ENCODE measurements around the gene DEFB129.
"Not testable (repeated sequence)": the region's sequence is repeated elsewhere in the genome, so short reads cannot be mapped to it uniquely, and the experiment has no call there.

Gene DEFB129

GRCh38 chr20:251354-251753 is 24.3 kb downstream of the DEFB129 start:
- TF ChIP-seq, protein P1, sequence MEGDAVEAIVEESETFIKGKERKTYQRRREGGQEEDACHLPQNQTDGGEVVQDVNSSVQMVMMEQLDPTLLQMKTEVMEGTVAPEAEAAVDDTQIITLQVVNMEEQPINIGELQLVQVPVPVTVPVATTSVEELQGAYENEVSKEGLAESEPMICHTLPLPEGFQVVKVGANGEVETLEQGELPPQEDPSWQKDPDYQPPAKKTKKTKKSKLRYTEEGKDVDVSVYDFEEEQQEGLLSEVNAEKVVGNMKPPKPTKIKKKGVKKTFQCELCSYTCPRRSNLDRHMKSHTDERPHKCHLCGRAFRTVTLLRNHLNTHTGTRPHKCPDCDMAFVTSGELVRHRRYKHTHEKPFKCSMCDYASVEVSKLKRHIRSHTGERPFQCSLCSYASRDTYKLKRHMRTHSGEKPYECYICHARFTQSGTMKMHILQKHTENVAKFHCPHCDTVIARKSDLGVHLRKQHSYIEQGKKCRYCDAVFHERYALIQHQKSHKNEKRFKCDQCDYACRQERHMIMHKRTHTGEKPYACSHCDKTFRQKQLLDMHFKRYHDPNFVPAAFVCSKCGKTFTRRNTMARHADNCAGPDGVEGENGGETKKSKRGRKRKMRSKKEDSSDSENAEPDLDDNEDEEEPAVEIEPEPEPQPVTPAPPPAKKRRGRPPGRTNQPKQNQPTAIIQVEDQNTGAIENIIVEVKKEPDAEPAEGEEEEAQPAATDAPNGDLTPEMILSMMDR (IDR thresholded peaks at IDR 0.05; ENCODE audit: control insufficient read depth, extremely low read depth, insufficient read depth) = no peak
- H3K4me3 ChIP-seq (ENCODE audit: low read depth, low read length) = no peak overlapping the region
- no peak for DNase-seq (ENCODE audit: low read depth)

- TF ChIP-seq, protein P1 (IDR thresholded peaks at IDR 0.05; ENCODE audit: control insufficient read depth, extremely low read depth, insufficient read depth) = no peak
- H3K4me3 ChIP-seq (ENCODE audit: low read depth, low read length) = no peak overlapping the region
- DNase-seq (ENCODE audit: low read depth) = no peak
These were observed 25.7 kb downstream of the DEFB129 start for GRCh38 chr20:252801-253200.

DNA sequence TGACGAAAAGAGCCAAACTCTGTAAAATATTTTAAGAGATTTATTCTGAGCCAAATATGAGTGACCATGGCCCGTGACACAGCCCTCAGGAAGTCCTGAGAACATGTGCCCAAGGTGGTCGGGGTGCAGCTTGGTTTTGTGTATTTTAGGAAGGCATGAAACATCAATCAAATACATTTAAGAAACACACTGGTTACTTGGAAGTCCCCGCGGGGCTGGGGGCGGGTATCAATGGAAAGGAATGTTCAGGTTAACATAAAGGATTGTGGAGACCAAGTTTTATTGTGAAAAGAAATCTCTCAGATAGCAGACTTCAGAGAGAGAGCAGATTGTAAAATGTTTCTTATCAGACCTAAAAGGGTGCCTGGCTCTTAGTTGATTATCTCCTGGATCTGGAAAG is 26.4 kb downstream of the DEFB129 start:
- H3K4me3 ChIP-seq (ENCODE audit: low read depth, low read length); DNase-seq (ENCODE audit: low read depth): not testable (repeated sequence)

GRCh38 chr20:257419-257818 is 30.4 kb downstream of the DEFB129 start, which contains the start of gene DEFB132:
Gene DEFB132, plus strand, starts transcription at chr20:257724. Its CDS starts 55 bp downstream, at chr20:257779.
- TF ChIP-seq, protein P1 (IDR thresholded peaks at IDR 0.05; ENCODE audit: control insufficient read depth, extremely low read depth, insufficient read depth) = no peak
- 0 out of 2 replicates have a peak within 1 kb of the TSS, but pooled peaks have one; percentile 1 for H3K4me3 ChIP-seq (ENCODE audit: low read depth, low read length)
- peak; percentile 97 for DNase-seq (ENCODE audit: low read depth)

DNA sequence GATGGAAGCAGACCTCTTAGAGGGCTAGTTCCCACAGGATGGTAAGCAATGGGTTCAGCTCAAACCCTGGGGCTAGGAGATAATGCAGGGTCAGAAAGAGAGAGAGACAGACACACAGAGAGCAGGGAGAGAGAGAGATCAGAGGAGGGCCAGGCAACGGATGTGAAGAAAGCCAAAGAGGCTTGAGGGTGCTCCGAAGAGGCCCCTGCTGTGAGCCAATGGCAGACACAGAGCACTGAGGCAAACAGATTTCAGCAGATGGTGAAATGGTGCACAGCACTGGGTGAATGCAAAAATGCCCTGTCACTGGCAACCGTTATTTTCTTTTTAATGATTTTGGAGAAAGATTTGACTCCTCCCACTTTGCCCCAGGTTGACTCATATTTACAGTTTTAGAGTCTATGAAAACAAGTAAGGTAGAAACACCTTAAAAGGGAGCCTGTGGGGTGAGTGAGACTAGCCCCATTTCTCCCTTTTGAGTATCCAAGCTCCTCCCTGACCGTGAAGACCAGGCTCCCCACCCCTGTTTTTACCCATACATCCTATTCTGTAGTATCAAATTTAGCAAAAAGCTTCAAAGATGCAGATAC is 31.3 kb downstream of the DEFB129 start:
- TF ChIP-seq, protein P1 (IDR thresholded peaks at IDR 0.05; ENCODE audit: control insufficient read depth, extremely low read depth, insufficient read depth) = no peak
- DNase-seq (ENCODE audit: low read depth) = no peak
- no peak overlapping the region for H3K4me3 ChIP-seq (ENCODE audit: low read depth, low read length)

DNA sequence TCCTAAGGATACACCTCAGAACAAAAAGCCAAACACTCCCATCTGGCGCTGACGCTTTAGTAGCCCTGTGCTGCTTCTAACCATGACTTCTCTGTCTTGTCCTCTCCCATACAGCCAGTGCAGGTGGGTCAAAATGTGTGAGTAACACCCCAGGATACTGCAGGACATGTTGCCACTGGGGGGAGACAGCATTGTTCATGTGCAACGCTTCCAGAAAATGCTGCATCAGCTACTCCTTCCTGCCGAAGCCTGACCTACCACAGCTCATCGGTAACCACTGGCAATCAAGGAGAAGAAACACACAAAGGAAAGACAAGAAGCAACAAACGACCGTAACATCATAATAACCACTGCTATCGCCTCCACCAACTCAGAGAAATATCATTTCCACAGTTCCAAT is 31.9 kb downstream of the DEFB129 start:
- TF ChIP-seq, protein P1 (IDR thresholded peaks at IDR 0.05; ENCODE audit: control insufficient read depth, extremely low read depth, insufficient read depth) = no peak
- no peak overlapping the region for H3K4me3 ChIP-seq (ENCODE audit: low read depth, low read length)
- DNase-seq (ENCODE audit: low read depth) = no peak

- no peak overlapping the region for H3K4me3 ChIP-seq (ENCODE audit: low read depth, low read length)
- DNase-seq (ENCODE audit: low read depth) = no peak
- TF ChIP-seq, protein P1 (IDR thresholded peaks at IDR 0.05; ENCODE audit: control insufficient read depth, extremely low read depth, insufficient read depth) = no peak
These were observed 32.9 kb downstream of the DEFB129 start for GRCh38 chr20:259981-260380.
